GM23248 (cell line): ENCODE measurements around the gene KAZN. TPM values are rescaled to one million over a fixed set of nuclear protein-coding genes. Genes with fewer than 3 reads are reported as not detected.
A peak's percentile ranks its signal among the peaks of the same experiment; 100 is the strongest.

ENCODE experiments used
- DNase-seq: peaks from one replicate; pipeline ENCODE4 v3.0.0-alpha.2; 2015
- H2AFZ ChIP-seq: fragments of 200-600 bp; sonication (generic); 2 replicates; pipeline ENCODE4 v1.6.1; 2016; ENCODE audit warnings: antibody characterized with exemption
- H3F3A ChIP-seq: fragments of 200-600 bp; sonication (generic); 2 replicates; pipeline ENCODE4 v1.6.1; 2016; ENCODE audit warnings: mild to moderate bottlenecking, antibody characterized with exemption, mixed run types; ENCODE audit not compliant: insufficient read depth
- H3K27ac ChIP-seq: fragments of 200-600 bp; sonication (generic); 2 replicates; pipeline ENCODE4 v1.5.1; 2016; ENCODE audit warnings: mild to moderate bottlenecking
- H3K27me3 ChIP-seq: fragments of 200-600 bp; sonication (generic); replicated peaks from 2 replicates; pipeline ENCODE4 v1.6.1; 2016; ENCODE audit warnings: mild to moderate bottlenecking; ENCODE audit not compliant: insufficient read depth
- H3K36me3 ChIP-seq: fragments of 200-600 bp; sonication (generic); 2 replicates; pipeline ENCODE4 v1.6.1; 2016; ENCODE audit warnings: low read depth, mild to moderate bottlenecking
- H3K4me1 ChIP-seq: fragments of 200-600 bp; sonication (generic); 2 replicates; pipeline ENCODE4 v1.6.1; 2016; ENCODE audit warnings: mild to moderate bottlenecking; ENCODE audit not compliant: insufficient read depth
- H3K4me2 ChIP-seq: fragments of 200-600 bp; sonication (generic); one replicate; pipeline ENCODE4 v1.6.1; 2016; ENCODE audit warnings: mild to moderate bottlenecking; ENCODE audit not compliant: unreplicated experiment
- H3K4me3 ChIP-seq: fragments of 200-600 bp; sonication (generic); 2 replicates; pipeline ENCODE4 v1.5.1; 2016; ENCODE audit warnings: mild to moderate bottlenecking
- H3K79me2 ChIP-seq: fragments of 200-600 bp; sonication (generic); 2 replicates; pipeline ENCODE4 v1.6.1; 2016; ENCODE audit warnings: mild to moderate bottlenecking; ENCODE audit not compliant: insufficient read depth
- H3K9ac ChIP-seq: fragments of 200-600 bp; sonication (generic); 2 replicates; pipeline ENCODE4 v1.6.1; 2016; ENCODE audit warnings: mild to moderate bottlenecking
- H3K9me2 ChIP-seq: fragments of 200-600 bp; sonication (generic); 2 replicates; pipeline ENCODE4 v1.6.1; 2016; ENCODE audit warnings: mixed run types, mild to moderate bottlenecking, moderate library complexity; ENCODE audit not compliant: insufficient read depth
- H3K9me3 ChIP-seq: fragments of 200-600 bp; sonication (generic); one replicate; pipeline ENCODE4 v1.6.1; 2017; ENCODE audit warnings: low read depth
- H4K20me1 ChIP-seq: fragments of 200-600 bp; sonication (generic); 2 replicates; pipeline ENCODE4 v1.6.0; 2016; ENCODE audit not compliant: insufficient read depth
- EZH2 ChIP-seq: fragments of 200-600 bp; sonication (generic); IDR thresholded peaks from 2 replicates; pipeline ENCODE4 v1.6.1; 2018; ENCODE audit warnings: antibody characterized with exemption, mild to moderate bottlenecking; ENCODE audit not compliant: insufficient read depth, poor library complexity, severe bottlenecking
- EZH2phosphoT487 ChIP-seq: fragments of 200-600 bp; sonication (generic); IDR thresholded peaks from 2 replicates; pipeline ENCODE4 v1.6.1; 2018; ENCODE audit warnings: antibody characterized with exemption, moderate library complexity, mild to moderate bottlenecking, low read depth; ENCODE audit not compliant: insufficient read depth
- WGBS, 2 experiments: methylation state at CpG; one replicate each; pipeline ENCODE4 v1.1.6; 2015 to 2017; ENCODE audit warnings: low lambda C conversion rate in 2 of 2, low coverage in 1 of 2; ENCODE audit errors: missing lambda C conversion rate in 2 of 2; 5-methylcytosine and 5-hydroxymethylcytosine counted together
- in situ Hi-C: fragments of 300-500 bp; cut with MboI; formaldehyde crosslinking; loops from 2 replicates; pipeline ENCODE4 v1.15.0; 2020
- polyA plus RNA-seq: library from polyadenylated mRNA; unstranded; fragments of >200 nt; fragmentation: Nextera tagmentation; extraction: Ambion mirVana; gene quantifications from 2 replicates; pipeline ENCODE4 v1.2.1, GENCODE V29; 2016
- total RNA-seq: library from RNA; depleted of rRNA; stranded (reverse); fragments of >200 nt; shearing (Covaris generic); gene quantifications from 2 replicates; pipeline ENCODE4 v1.2.3, GENCODE V29; 2014

The KAZN gene
- total and polyA plus RNA-seq, 2 experiments from 2014 or later, result 4.9 to 7.2 TPM

DNA sequence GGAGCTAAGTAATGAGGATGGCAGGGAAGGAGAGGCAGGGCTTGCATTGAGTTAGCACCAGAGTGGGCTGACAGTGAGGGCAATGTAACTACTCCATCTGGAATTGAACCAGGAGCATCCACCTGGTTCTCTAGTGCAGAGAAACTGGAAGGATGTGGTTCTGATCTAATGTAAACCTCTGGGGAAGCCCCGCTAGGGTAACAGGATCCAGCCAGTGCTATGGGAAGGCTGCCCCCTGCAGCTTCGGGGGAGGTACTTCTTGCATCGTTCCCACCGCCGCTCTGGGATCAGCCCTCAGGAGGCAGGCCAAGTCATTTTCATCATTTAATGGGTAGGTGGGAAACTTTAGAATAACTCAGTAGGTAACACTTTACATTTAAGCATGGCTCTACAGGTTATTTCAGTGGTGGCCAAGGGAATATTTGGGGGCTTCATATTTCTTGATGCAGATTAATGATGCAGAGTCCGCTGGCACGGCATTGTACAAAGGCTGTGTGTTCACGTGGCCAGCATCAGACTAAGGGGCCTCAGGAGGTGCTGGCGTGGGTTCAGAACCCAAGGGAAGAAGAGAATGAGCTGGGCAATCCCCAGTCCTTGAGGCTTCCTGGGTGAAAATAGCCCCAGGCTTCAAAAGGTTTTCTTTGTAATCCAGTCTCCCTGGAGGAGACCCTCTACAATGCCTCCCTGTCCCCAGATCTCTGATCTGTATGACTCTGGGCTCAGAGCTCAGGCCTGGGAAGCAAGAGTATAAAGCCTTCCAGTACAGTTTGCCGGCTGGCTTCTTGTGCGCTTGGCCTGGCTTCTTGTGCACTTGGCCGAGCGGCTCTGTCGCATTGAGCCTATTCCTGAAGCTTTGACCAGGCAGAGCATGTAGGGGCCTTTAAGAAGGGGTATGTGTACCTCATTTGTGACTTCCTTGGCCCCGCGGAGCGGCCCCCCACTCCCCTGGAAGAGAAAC is 26.4 kb upstream of the KAZN start:
- Histone ChIP-seq H3K9ac (no peak overlapping the region), H3K79me2 (no peaks in the 10 kb centered on the region), H3K27ac (no peak overlapping the region), H4K20me1 (no peaks in the 10 kb centered on the region), H3K4me1 (0 out of 2 replicates have a peak, but pooled peaks cover 4% of the 10 kb centered on the region), H3K4me3 (no peak overlapping the region), H3K36me3 (no peaks in the 10 kb centered on the region), H3F3A (no peaks in the 10 kb centered on the region), H3K27me3 (no peaks in the 10 kb centered on the region), H3K4me2 (no peak overlapping the region), H3K9me2 (no peaks in the 10 kb centered on the region), H2AFZ (no peak overlapping the region), H3K9me3 (no peaks in the 10 kb centered on the region)
- in situ Hi-C loops, result no loop called here
- peak; percentile 16 for DNase-seq
- WGBS, 2 experiments, result 84 to 88% methylated on average over 17 of the region's 17 CpGs
- TF ChIP-seq EZH2phosphoT487 (no peak), EZH2 (no peak)

DNA sequence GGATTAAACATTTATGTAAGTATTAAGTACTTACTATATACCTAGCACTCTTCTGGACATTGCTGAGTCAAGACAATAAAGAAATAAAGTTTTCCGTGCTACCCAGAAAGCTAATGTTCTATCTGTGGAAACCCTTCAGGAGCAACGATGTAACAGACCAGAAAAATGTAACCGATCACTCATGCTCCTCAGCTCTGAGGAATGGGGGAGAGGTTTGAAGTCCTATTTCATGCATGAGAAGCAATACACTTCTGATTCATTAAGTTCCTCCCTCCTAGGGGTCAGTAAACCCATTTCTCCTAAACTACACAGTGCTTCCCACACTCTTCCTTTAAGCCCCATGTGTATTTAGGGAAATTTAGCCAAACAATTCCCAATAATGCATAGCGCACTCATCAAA is 25.6 kb upstream of the KAZN start:
- 91 to 92% methylated on average over 4 of the region's 4 CpGs for WGBS, 2 experiments
- in situ Hi-C loops, result no loop called here
- TF ChIP-seq EZH2, result no peak
- no peak for TF ChIP-seq EZH2phosphoT487

DNA sequence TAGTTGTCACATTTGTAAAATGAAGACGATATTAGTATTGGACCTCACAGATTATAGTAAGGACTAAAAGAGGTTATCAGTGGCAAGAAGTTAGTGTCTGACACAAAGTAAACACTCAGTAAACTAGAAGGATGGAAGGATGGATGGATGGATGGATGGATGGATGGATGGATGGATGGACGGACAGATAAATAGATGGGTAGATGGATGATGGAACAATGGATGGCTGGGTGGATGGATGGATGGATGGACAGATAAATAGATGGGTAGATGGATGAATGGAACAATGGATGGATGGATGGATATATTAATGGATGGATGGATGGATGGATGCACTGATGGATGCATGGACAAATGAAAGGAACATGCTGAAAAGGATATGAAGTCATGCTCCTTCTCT is 22.3 kb upstream of the KAZN start:
- 83 to 97% methylated on average over 2 of the region's 2 CpGs for WGBS, 2 experiments
- Histone ChIP-seq H3K79me2 (no peaks in the 10 kb centered on the region), H3K4me1 (peaks cover 4% of the 10 kb centered on the region; the same call in 1 of the 2 replicates), H3K27me3 (no peaks in the 10 kb centered on the region), H3K4me2 (no peak overlapping the region), H3F3A (no peaks in the 10 kb centered on the region), H3K36me3 (no peaks in the 10 kb centered on the region), H3K9me3 (no peaks in the 10 kb centered on the region), H3K27ac (no peak overlapping the region), H4K20me1 (no peaks in the 10 kb centered on the region), H3K9me2 (no peaks in the 10 kb centered on the region), H2AFZ (no peak overlapping the region), H3K9ac (no peak overlapping the region), H3K4me3 (no peak overlapping the region)
- in situ Hi-C loops, result no loop called here
- TF ChIP-seq EZH2phosphoT487 (no peak), EZH2 (no peak)
- no peak for DNase-seq

More for the DNA sequence above, 25.6 kb upstream of the KAZN start:
- Histone ChIP-seq H3K9me3 (no peaks in the 10 kb centered on the region), H3K27ac (no peak overlapping the region), H3K9ac (no peak overlapping the region), H3K36me3 (no peaks in the 10 kb centered on the region), H3K27me3 (no peaks in the 10 kb centered on the region), H3F3A (no peaks in the 10 kb centered on the region), H2AFZ (no peak overlapping the region), H3K4me1 (0 out of 2 replicates have a peak, but pooled peaks cover 4% of the 10 kb centered on the region), H3K4me3 (no peak overlapping the region), H3K4me2 (no peak overlapping the region), H3K79me2 (no peaks in the 10 kb centered on the region), H4K20me1 (no peaks in the 10 kb centered on the region), H3K9me2 (no peaks in the 10 kb centered on the region)
- no peak for DNase-seq

DNA sequence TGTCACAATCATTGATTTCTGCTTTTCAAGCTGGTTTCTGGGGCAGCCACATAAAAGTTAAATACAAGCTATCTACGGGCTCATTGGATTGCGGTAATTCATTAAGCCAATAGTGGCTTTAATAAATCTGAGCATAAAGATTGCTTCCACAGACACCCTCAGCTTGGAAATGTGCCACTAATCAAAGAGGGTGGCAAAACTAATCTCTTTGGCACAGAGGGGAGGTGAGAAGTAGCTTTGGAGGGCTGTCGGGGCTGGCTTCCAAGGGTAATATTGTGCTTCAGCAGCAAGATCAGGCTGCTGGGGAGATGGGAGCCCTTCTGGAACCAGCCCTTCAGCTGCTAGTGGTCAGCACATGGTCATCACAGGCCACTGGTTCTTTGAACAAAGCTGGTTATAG is 21.2 kb upstream of the KAZN start:
- in situ Hi-C loops, result no loop called here
- Histone ChIP-seq H3F3A (no peaks in the 10 kb centered on the region), H3K9me3 (no peaks in the 10 kb centered on the region), H3K36me3 (no peaks in the 10 kb centered on the region), H3K4me2 (no peak overlapping the region), H3K27me3 (no peaks in the 10 kb centered on the region), H3K27ac (no peak overlapping the region), H3K9me2 (no peaks in the 10 kb centered on the region), H4K20me1 (no peaks in the 10 kb centered on the region), H3K4me1 (peaks cover 4% of the 10 kb centered on the region; the same call in 1 of the 2 replicates), H3K79me2 (no peaks in the 10 kb centered on the region), H2AFZ (no peak overlapping the region), H3K9ac (no peak overlapping the region), H3K4me3 (no peak overlapping the region)
- 88 to 93% methylated on average over 3 of the region's 3 CpGs for WGBS, 2 experiments
- TF ChIP-seq EZH2 (no peak), EZH2phosphoT487 (no peak)
- no peak for DNase-seq
